ENCODE results near the gene NOTUM.
"Not testable (repeated sequence)": the region's sequence is repeated elsewhere in the genome, so short reads cannot be mapped to it uniquely, and the experiment has no call there.

DNA sequence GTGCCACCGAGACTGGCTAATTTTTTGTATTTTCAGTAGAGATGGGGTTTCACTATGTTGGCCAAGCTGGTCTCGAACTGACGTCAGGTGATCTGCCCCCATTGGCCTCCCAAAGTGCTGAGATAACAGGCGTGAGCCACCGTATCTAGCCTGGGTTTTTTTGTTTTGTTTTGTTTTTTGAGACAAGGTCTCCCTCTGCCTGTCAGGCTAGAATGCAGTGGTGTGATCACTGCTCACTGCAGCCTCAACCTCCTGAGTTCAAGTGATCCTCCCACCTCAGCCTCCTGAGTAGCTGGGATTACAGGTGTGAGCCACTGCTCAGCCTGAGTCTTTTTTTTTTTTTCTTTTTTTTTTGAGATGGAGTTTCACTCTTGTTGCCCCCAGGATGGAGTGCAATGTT is 7.5 kb downstream of the NOTUM start:
- TF ChIP-seq, protein P1, sequence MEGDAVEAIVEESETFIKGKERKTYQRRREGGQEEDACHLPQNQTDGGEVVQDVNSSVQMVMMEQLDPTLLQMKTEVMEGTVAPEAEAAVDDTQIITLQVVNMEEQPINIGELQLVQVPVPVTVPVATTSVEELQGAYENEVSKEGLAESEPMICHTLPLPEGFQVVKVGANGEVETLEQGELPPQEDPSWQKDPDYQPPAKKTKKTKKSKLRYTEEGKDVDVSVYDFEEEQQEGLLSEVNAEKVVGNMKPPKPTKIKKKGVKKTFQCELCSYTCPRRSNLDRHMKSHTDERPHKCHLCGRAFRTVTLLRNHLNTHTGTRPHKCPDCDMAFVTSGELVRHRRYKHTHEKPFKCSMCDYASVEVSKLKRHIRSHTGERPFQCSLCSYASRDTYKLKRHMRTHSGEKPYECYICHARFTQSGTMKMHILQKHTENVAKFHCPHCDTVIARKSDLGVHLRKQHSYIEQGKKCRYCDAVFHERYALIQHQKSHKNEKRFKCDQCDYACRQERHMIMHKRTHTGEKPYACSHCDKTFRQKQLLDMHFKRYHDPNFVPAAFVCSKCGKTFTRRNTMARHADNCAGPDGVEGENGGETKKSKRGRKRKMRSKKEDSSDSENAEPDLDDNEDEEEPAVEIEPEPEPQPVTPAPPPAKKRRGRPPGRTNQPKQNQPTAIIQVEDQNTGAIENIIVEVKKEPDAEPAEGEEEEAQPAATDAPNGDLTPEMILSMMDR (IDR thresholded peaks at IDR 0.05; ENCODE audit: insufficient read depth, low read depth, low read length): not testable (repeated sequence)
- TF ChIP-seq EZH2 (IDR thresholded peaks at IDR 0.05; ENCODE audit: insufficient read depth, low read length): not testable (repeated sequence)
